ENCODE data around the gene ITGA7.

ITGA7 gene

DNA sequence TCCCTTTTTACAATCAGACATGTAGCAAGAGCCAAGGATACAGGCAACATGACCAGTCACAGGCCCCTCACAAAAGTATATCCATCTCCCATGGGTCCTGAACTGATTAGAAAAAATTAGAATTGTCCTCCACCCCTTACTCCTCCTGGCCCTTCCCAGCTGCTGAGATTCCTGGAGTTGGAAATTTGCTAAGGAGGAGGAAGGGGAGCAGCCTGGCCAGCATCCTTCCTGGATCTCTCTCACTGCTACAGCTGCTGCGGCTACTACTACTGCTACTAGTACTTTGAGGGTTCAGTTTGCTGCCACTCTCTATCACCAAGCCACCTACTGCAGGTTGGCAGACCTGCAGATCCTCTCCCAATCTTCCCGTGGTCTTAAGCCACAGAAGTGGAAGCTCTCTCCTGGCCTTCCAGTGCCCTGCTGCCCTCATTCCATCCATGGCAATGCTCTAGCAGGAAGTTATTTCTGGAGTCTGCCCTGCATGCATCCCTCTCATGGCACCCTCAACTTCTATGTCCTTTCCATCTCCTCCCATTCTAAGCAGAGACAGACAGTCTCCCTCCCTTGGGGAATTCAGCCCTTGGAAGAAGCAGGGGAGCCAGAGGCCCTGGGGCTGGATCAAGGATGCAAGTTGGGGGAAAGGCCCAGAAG lies 1.0 kb downstream of the ITGA7 start:
- TF ChIP-seq, protein P1, sequence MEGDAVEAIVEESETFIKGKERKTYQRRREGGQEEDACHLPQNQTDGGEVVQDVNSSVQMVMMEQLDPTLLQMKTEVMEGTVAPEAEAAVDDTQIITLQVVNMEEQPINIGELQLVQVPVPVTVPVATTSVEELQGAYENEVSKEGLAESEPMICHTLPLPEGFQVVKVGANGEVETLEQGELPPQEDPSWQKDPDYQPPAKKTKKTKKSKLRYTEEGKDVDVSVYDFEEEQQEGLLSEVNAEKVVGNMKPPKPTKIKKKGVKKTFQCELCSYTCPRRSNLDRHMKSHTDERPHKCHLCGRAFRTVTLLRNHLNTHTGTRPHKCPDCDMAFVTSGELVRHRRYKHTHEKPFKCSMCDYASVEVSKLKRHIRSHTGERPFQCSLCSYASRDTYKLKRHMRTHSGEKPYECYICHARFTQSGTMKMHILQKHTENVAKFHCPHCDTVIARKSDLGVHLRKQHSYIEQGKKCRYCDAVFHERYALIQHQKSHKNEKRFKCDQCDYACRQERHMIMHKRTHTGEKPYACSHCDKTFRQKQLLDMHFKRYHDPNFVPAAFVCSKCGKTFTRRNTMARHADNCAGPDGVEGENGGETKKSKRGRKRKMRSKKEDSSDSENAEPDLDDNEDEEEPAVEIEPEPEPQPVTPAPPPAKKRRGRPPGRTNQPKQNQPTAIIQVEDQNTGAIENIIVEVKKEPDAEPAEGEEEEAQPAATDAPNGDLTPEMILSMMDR (IDR thresholded peaks at IDR 0.05; ENCODE audit: insufficient read depth, low read length, poor library complexity, severe bottlenecking) = no peak
- H3K4me3 ChIP-seq (replicated peaks; ENCODE audit: low read depth, low read length) = no peak overlapping the region
- no peaks in the 10 kb centered on the region for H3K36me3 ChIP-seq (ENCODE audit: control insufficient read depth, insufficient read depth, low read length)
- peaks cover 2% of the 10 kb centered on the region for H3K27me3 ChIP-seq (replicated peaks; ENCODE audit: control insufficient read depth, insufficient read depth, low read length)
- no peak for DNase-seq (ENCODE audit: extremely low read depth, insufficient read length)

DNA sequence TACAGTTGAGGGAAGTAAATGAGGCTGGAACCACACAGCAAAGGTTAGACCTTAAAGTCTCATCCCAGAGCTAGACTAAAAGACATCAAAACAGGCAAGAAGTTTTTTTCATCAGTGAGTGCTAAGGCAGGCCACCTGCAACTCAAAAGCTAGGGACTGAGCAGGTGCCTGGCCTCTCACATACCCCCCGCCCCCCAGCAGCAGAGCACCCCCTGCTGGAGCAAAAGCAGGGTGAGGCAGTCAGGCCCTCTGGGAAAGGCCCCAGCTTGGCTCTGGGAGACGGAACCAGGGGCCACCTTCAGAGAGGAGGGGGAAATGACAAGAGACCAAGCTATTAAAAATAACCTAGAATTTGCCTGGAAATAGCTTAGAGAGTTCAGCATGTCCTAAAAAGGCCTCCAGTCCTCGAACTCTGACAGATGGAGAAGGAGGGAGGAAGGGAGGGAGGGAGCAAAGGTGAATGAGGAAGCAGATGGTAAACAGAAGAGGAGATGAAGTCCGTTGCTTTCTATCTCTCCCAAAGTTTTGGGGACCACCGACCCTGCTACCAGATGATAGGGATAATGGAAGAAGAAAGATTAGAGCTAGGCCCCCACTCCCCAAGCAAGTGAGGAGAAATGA lies 1.8 kb downstream of the ITGA7 start:
- Histone ChIP-seq H3K27me3 (replicated peaks; ENCODE audit: control insufficient read depth, insufficient read depth, low read length) (peaks cover 2% of the 10 kb centered on the region), H3K4me3 (replicated peaks; ENCODE audit: low read depth, low read length) (no peak overlapping the region), H3K36me3 (ENCODE audit: control insufficient read depth, insufficient read depth, low read length) (no peaks in the 10 kb centered on the region)
- DNase-seq (ENCODE audit: extremely low read depth, insufficient read length) = no peak
- TF ChIP-seq, protein P1 (IDR thresholded peaks at IDR 0.05; ENCODE audit: insufficient read depth, low read length, poor library complexity, severe bottlenecking) = peak; percentile 65

GRCh38 chr12:55704824-55705718 lies 2.6 kb downstream of the ITGA7 start:
- no peak overlapping the region for H3K4me3 ChIP-seq (replicated peaks; ENCODE audit: low read depth, low read length)
- TF ChIP-seq, protein P1 (IDR thresholded peaks at IDR 0.05; ENCODE audit: insufficient read depth, low read length, poor library complexity, severe bottlenecking) = no peak
- H3K27me3 ChIP-seq (replicated peaks; ENCODE audit: control insufficient read depth, insufficient read depth, low read length) = peaks cover 2% of the 10 kb centered on the region
- DNase-seq (ENCODE audit: extremely low read depth, insufficient read length) = no peak
- no peaks in the 10 kb centered on the region for H3K36me3 ChIP-seq (ENCODE audit: control insufficient read depth, insufficient read depth, low read length)

GRCh38 chr12:55703901-55704761 lies 3.6 kb downstream of the ITGA7 start:
- Histone ChIP-seq H3K27me3 (replicated peaks; ENCODE audit: control insufficient read depth, insufficient read depth, low read length) (peaks cover 2% of the 10 kb centered on the region), H3K4me3 (replicated peaks; ENCODE audit: low read depth, low read length) (no peak overlapping the region), H3K36me3 (ENCODE audit: control insufficient read depth, insufficient read depth, low read length) (no peaks in the 10 kb centered on the region)
- TF ChIP-seq, protein P1 (IDR thresholded peaks at IDR 0.05; ENCODE audit: insufficient read depth, low read length, poor library complexity, severe bottlenecking) = no peak
- DNase-seq (ENCODE audit: extremely low read depth, insufficient read length) = no peak

DNA sequence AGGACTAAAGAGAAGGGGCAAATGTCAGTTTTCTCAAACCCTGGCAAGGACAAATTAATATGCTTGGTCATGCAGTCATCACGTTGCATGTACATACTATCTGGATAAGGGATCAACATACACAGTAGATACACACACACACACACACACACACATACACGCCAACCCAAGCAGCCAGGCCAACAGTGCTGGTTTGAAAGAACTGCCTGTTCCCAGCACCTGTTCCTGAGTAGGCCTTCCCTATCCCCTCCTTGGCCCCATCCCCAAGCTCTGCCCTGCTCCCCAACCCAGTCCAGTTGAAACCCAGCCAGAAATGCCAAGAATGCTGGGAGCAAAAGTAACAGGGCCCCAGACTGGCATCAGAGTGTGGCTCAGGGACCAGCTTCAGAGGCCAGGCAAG lies 4.4 kb downstream of the ITGA7 start:
- TF ChIP-seq, protein P1 (IDR thresholded peaks at IDR 0.05; ENCODE audit: insufficient read depth, low read length, poor library complexity, severe bottlenecking) = no peak
- H3K36me3 ChIP-seq (ENCODE audit: control insufficient read depth, insufficient read depth, low read length) = no peaks in the 10 kb centered on the region
- peaks cover 4% of the 10 kb centered on the region for H3K27me3 ChIP-seq (replicated peaks; ENCODE audit: control insufficient read depth, insufficient read depth, low read length)
- H3K4me3 ChIP-seq (replicated peaks; ENCODE audit: low read depth, low read length) = no peak overlapping the region
- DNase-seq (ENCODE audit: extremely low read depth, insufficient read length) = no peak

Measured in GM06990 (cell line).